ENCODE data around the gene SDR42E1. TPM values are rescaled to one million over a fixed set of nuclear protein-coding genes. Genes with fewer than 3 reads are reported as not detected.

Gene SDR42E1
- total and polyA plus RNA-seq, 2 of the 13 experiments (the other 11 are each of a cell fraction or from before 2014, with no cell fraction given), result 0.01 to 0.13 TPM

GRCh38 chr16:82004601-82005000 lies 6.7 kb downstream of the SDR42E1 start:
- DNase-seq (ENCODE audit: low spot score), result no peak
- WGBS (ENCODE audit: low lambda C conversion rate), result 6% methylated on average over 5 of the region's 5 CpGs

GRCh38 chr16:82002831-82003230 lies 8.4 kb downstream of the SDR42E1 start:
- Histone ChIP-seq H3K4me2 (ENCODE audit: low read depth, low read length) (no peak overlapping the region), H2AFZ (ENCODE audit: low read length) (no peak overlapping the region), H3K27ac (ENCODE audit: extremely low read length, insufficient read depth, low read length) (no peak overlapping the region), H3K27me3 (ENCODE audit: control insufficient read depth in 1 of 2, insufficient read depth in 2 of 2, low read length in 2 of 2) (peaks cover 0 to 6% of the 10 kb centered on the region in 2 experiments; a peak in 2 of 5 replicates), H3K79me2 (ENCODE audit: insufficient read depth, low read length) (no peaks in the 10 kb centered on the region), H3K9ac (ENCODE audit: insufficient read depth, low read depth, low read length) (no peak overlapping the region), H3K9me3 (ENCODE audit: low read length) (peaks cover 6% of the 10 kb centered on the region), H3K4me3 (replicated peaks in 1 of 3; ENCODE audit: insufficient read depth in 1 of 3, low read depth in 2 of 3, low read length in 3 of 3) (no peak overlapping the region), H4K20me1 (ENCODE audit: insufficient read depth, low read length) (no peaks in the 10 kb centered on the region), H3K36me3 (replicated peaks in 1 of 2; ENCODE audit: control insufficient read depth in 1 of 2, insufficient read depth in 2 of 2, low read length in 2 of 2) (no peaks in the 10 kb centered on the region), H3K4me1 (ENCODE audit: insufficient read depth, low read length) (peaks cover 2% of the 10 kb centered on the region; the same call in 1 of the 2 replicates)
- no peak for TF ChIP-seq FOXA1 (IDR thresholded peaks at IDR 0.05)
- TF ChIP-seq FOXA1 (CRISPR knock-in tag; IDR thresholded peaks at IDR 0.05), result no peak
- no peak for TF ChIP-seq ERF (CRISPR knock-in tag; IDR thresholded peaks at IDR 0.05)
- no TSS peak for BruUV-seq (replicated peaks)
- ChIA-PET CTCF (ENCODE audit: low intra/inter-chr PET ratio, low total read pairs) (no interaction called here), POLR2A (no interaction called here)
- FAIRE-seq, result no peak
- intact Hi-C loops (cut with micrococcal nuclease; ENCODE audit: unreplicated experiment), result no loop called here
- ATAC-seq, result no peak
- in situ Hi-C loops (cut with HindIII; ENCODE audit: extremely low pct_ligation_motif_present, low pct_unique_long_range_greater_than_20kb), result no loop called here
- WGBS (ENCODE audit: low lambda C conversion rate), result 13% methylated on average over 3 of the region's 3 CpGs
- no peak for DNase-seq (ENCODE audit: low spot score)

More at GRCh38 chr16:82004601-82005000, 6.7 kb downstream of the SDR42E1 start:
- Histone ChIP-seq H3K4me1 (ENCODE audit: insufficient read depth, low read length) (no peaks in the 10 kb centered on the region), H3K27me3 (ENCODE audit: control insufficient read depth in 1 of 2, insufficient read depth in 2 of 2, low read length in 2 of 2) (peaks cover 0 to 6% of the 10 kb centered on the region in 2 experiments; a peak in 2 of 5 replicates), H3K27ac (ENCODE audit: extremely low read length, insufficient read depth, low read length) (no peak overlapping the region), H3K9ac (ENCODE audit: insufficient read depth, low read depth, low read length) (no peak overlapping the region), H3K79me2 (ENCODE audit: insufficient read depth, low read length) (no peaks in the 10 kb centered on the region), H3K4me2 (ENCODE audit: low read depth, low read length) (no peak overlapping the region), H2AFZ (ENCODE audit: low read length) (no peak overlapping the region), H4K20me1 (ENCODE audit: insufficient read depth, low read length) (no peaks in the 10 kb centered on the region), H3K36me3 (replicated peaks in 1 of 2; ENCODE audit: control insufficient read depth in 1 of 2, insufficient read depth in 2 of 2, low read length in 2 of 2) (no peaks in the 10 kb centered on the region), H3K4me3 (replicated peaks in 1 of 3; ENCODE audit: insufficient read depth in 1 of 3, low read depth in 2 of 3, low read length in 3 of 3) (no peak overlapping the region), H3K9me3 (ENCODE audit: low read length) (peaks cover 23% of the 10 kb centered on the region)
- FAIRE-seq (no peak), ATAC-seq (no peak)
- CTCF ChIA-PET (ENCODE audit: low intra/inter-chr PET ratio, low total read pairs), result no interaction called here
- BruUV-seq (replicated peaks), result no TSS peak
- TF ChIP-seq ZNF18 (CRISPR knock-in tag; IDR thresholded peaks at IDR 0.05; ENCODE audit: insufficient replicate concordance) (no peak), ATF7 (IDR thresholded peaks at IDR 0.05) (peak; percentile 86), ATF7 (CRISPR knock-in tag; IDR thresholded peaks at IDR 0.05) (no peak)
- intact Hi-C loops (cut with micrococcal nuclease; ENCODE audit: unreplicated experiment), result no loop called here
- in situ Hi-C loops (cut with HindIII; ENCODE audit: extremely low pct_ligation_motif_present, low pct_unique_long_range_greater_than_20kb), result no loop called here
- POLR2A ChIA-PET, result no interaction called here
